GM19023 (cell line): Measurements from ENCODE around the gene LRRC39.

ENCODE experiments used
- ATAC-seq: cut with Tn5 transposase; IDR thresholded peaks from one replicate; pipeline ENCODE4 v1.9.1; 2021; ENCODE audit warnings: mild to moderate bottlenecking, moderate library complexity; ENCODE audit not compliant: unreplicated experiment

LRRC39 gene

GRCh38 chr1:100151679-100152078 is 26.4 kb downstream of the LRRC39 start:
- no peak for ATAC-seq

GRCh38 chr1:100147875-100148274 is 30.2 kb downstream of the LRRC39 start:
- no peak for ATAC-seq

DNA sequence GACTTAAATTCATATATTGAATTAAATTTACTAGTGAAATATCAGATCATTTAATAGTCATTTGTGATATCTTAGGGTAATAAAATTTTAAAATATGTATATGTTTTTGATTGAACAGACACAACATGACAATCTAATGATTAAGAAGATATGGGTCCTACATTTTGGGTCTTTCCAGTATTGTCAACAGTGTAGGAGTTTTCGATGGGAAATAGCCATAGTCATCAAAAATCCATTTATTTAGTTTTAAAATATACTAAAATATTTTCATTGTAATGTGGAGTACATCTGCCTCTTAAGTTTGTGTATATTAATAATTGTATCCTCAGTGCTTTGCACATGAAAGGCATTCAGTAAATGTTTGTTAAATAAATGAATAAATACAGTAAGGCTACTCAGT is 31.1 kb downstream of the LRRC39 start:
- ATAC-seq, result no peak

DNA sequence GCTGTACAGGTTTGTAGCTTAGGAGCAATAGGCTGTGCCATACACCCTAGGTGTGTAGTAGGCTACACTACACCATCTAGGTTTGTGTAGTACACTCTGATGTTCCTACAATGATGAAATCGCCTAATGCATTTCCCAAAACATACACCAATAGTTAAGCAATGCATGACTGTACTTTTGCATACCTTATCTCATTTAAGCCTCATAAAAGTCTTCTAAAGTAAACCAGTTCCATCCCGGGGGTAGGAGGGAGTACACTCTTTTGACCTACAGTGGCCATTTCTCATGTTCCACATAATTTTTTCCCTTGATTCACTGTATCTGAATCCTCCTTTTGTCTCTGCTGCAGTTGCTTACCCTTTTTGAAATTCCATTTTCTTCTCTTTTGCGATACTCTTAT is 32.9 kb downstream of the LRRC39 start:
- no peak for ATAC-seq

- no peak for ATAC-seq
These were observed 35.7 kb downstream of the LRRC39 start for GRCh38 chr1:100142343-100142742.

GRCh38 chr1:100141192-100141591 is 36.9 kb downstream of the LRRC39 start:
- no peak for ATAC-seq

DNA sequence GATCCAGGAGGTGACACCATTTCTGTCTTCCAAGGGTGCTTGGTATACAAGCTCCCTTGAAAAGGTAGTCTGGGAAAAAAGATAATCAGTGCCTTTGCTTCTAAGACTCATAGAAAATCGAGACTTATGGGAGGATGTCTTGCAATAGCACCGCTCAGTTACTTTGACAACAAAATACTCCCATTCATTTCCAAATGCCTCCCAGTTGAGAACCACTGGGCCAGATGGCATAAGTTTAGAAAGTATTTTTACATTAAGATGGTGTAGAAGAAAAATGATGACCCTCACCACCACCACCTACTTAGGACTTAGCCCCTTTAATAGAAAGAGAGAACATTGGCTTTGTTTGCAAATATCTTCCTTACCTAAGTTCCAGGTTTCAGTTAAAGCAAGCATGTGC is 40.5 kb downstream of the LRRC39 start:
- ATAC-seq, result no peak

- ATAC-seq, result no peak
These were observed 43.2 kb downstream of the LRRC39 start for GRCh38 chr1:100134872-100135271.

DNA sequence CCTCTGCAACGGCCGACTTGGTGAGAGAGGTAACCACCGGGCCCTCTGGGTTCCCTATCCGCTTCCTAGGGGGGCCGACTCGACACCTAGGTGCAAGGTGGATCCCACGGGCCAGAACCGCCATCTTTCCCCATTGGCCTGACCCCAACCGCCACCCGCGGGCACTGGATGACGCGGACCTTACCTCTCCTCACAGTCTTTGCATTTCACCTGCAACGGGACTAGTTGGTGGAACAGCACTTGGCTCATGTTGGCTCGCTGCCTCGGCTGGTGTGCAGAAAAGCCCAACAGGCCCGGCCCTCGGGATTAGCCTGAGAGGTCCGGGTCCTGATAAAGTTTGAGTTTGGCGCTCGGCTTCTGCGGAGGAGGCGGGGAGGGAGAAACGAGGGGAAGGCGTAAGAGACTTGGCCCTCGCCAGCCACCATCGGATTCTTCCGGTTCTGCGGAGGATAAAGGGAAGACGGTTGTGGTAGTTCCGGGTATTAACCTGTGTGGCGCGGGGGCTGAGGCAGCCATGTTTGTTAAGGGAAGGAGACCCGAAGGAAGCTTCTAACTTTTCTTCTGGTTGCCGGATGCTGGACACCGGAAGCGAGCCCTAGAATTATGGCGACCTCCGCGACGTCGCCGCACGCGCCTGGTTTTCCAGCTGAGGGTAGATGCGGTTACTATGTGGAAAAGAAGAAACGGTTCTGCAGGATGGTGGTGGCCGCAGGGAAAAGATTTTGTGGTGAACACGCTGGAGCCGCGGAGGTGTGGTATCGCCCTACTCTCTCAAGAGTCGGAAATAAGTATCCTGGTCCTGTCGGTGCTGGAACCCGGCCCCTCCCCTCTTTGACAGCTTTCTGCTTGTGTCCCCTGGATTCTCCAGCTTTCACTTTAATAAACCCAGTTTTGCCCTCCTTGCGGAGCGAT is 45.2 kb downstream of the LRRC39 start, which contains the start of the genes SASS6 and TRMT13:
Gene SASS6 (minus strand): TSS at position 365 of the 912 bp plus-strand sequence. CDS start 116 bp downstream, at position 249.
Gene TRMT13 (plus strand): TSS at position 598 of the 912 bp plus-strand sequence. CDS start 6 bp downstream, at position 604.
- peak; percentile 91 for ATAC-seq

GRCh38 chr1:100131623-100132022 is 46.4 kb downstream of the LRRC39 start:
- no peak for ATAC-seq

DNA sequence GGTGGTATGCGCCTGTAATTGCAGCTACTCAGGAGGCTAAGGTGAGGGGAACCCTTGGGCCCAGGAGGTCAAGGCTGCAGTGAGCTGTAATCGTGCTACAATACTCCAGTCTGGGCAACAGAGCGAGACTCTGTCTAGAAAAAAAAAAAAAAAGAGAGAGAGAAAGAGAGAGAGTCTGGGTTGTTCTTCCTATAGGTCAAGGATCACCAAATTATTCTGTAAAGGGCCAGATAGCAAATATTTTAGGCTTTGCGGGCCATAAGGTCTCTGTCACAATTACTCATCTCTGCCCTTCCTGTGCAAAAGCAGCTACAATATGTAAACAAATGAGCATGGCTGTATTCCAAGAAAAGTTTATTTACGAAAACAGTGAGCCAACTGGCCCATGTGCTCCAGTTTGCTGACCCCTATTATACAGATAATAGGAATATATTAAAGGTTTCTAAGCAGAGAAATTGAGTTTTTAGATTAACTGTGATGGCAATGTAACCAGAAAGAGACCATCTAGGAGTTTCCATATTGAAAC is 47.4 kb downstream of the LRRC39 start:
- ATAC-seq, result no peak

DNA sequence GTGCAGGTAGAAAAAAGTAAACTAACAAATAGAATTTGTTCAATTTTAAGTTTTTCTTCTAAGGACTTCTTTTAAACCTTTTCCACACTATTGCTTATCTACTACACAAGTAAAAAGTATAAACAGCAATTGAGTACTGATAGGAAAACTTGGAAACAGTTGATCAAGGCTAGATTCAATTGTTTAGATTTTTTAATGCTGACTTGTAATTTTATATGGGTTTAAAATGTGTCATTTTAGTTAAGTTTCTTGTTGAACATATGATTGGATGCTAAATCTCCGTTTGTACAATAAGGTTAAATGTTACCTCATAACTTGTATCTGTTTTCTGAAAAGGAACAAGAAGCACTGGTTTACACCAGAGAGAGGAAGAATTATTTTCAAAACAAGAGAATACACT is 50.8 kb downstream of the LRRC39 start:
- no peak for ATAC-seq

DNA sequence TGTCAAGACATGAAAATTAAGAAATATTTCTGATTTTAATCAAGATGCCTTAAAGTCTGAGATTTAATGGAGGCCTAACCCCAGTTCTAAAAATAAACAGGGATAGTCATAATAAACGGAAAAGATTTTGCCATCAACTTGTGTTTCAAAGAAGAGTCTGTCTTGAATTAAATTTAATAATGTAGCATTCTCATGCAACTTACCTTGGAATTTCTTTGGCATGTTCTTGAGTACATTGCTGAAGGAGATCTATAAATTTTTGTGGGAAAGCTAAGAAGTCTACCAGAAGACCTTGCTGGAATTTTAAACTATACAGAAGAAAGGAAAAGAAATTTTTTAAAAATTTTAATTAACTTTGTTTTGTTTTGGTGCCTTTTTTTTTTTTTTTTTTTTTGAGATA is 55.9 kb downstream of the LRRC39 start:
- ATAC-seq, result no peak

- no peak for ATAC-seq
These were observed 62.5 kb downstream of the LRRC39 start for GRCh38 chr1:100115524-100115923.

- no peak for ATAC-seq
These were observed 68.4 kb downstream of the LRRC39 start for GRCh38 chr1:100109554-100110066.

- no peak for ATAC-seq
These were observed 70.4 kb downstream of the LRRC39 start for GRCh38 chr1:100107696-100108095.

- no peak for ATAC-seq
These were observed 76.5 kb downstream of the LRRC39 start for GRCh38 chr1:100101564-100101963.

DNA sequence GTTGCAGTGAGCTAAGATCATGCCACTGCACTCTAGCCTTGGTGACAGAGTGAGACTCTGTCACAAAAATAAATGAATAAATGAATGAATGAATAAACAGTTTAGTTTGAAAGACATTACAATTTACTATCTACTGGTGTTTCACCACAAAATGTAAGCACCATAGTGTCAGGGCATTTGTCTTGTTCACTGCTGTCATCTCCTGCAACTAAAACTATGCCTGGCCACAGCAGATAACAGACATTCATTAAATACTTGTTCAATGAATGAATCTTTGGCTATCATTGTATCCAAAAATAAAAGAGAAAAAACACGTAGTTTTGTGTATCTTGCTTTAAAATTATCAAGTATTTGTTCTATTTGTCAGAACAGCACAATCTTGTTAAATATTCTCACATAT is 77.9 kb downstream of the LRRC39 start:
- no peak for ATAC-seq
